Measurements from ENCODE around the gene PHF21A.

DNA sequence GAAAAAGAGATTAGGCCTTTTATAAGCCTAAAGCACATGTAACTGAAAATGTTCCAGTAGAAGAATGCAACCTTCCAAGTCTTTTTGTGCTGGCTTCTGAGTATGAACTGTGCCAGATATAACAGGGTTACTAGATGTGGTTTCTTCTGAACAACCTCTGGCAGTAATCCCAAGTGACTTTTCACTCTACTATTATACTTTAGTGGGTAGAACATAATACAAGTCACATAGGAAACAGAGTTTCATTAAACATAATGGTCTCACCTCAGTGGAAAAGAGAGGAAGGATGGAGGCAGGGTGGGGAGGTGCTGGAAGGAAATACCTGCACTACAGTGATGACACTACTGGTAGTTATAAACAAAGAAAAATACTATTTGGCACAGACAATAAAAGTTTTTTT, 81.3 kb downstream of the PHF21A start:
- TF ChIP-seq YY1 (IDR thresholded peaks at IDR 0.05; ENCODE audit: insufficient read depth, insufficient read length) (no peak), SUZ12 (IDR thresholded peaks at IDR 0.05; ENCODE audit: extremely low read depth, insufficient read depth, insufficient read length) (no peak)
